Uterus (tissue), 4 donors: ENCODE data around the gene THOC1. TPM values are rescaled to one million over a fixed set of nuclear protein-coding genes. Genes with fewer than 3 reads are reported as not detected.

Source experiments
- DNase-seq, 2 donors: peaks; one replicate each; pipeline ENCODE4 v3.0.0-alpha.2; 2019 to 2020
- H3K27ac ChIP-seq, 2 donors: fragments of 200-600 bp; sonication (generic); 1 replicate in 1 of 2; 2 replicates in 1 of 2; pipeline ENCODE4 v1.5.1; 2016 to 2018
- H3K27me3 ChIP-seq, 2 donors: fragments of 200-600 bp; sonication (generic); one replicate each; pipeline ENCODE4 v1.5.1; 2018 to 2019; ENCODE audit warnings: control low read depth in 1 of 2
- H3K36me3 ChIP-seq, 2 donors: fragments of 200-600 bp; sonication (generic); one replicate each; pipeline ENCODE4 v1.5.1; 2019; ENCODE audit warnings: control low read depth in 1 of 2
- H3K4me1 ChIP-seq, 2 donors: fragments of 200-600 bp; sonication (generic); one replicate each; pipeline ENCODE4 v1.5.1; 2018 to 2019; ENCODE audit warnings: control low read depth in 1 of 2
- H3K4me3 ChIP-seq, 2 donors: fragments of 200-600 bp; sonication (generic); 1 replicate in 1 of 2; 2 replicates in 1 of 2; pipeline ENCODE4 v1.5.1; 2018 to 2019; ENCODE audit warnings: mild to moderate bottlenecking in 1 of 2
- H3K9me3 ChIP-seq, 2 donors: fragments of 200-600 bp; sonication (generic); one replicate each; pipeline ENCODE4 v1.5.1; 2019; ENCODE audit warnings: control low read depth in 1 of 2
- POLR2A ChIP-seq, 2 donors: fragments of 450-650 bp; IDR thresholded peaks; one replicate each; pipeline ENCODE4 v1.6.1; 2016; ENCODE audit warnings: antibody characterized with exemption in 2 of 2, mild to moderate bottlenecking in 1 of 2, moderate library complexity in 1 of 2
- intact Hi-C: fragments of 100-400 bp; cut with DNase I; formaldehyde crosslinking; loops from one replicate; pipeline ENCODE4 v1.15.1; 2023; ENCODE audit warnings: low total_unique reads
- total RNA-seq, 4 donors: library from RNA; depleted of rRNA in 3 of 4; stranded (reverse); fragments of >200 nt in 3 of 4; gene quantifications; one replicate each; pipeline versions ENCODE4 v1.1.0 to v1.2.4, GENCODE V29; 2014 to 2023
- TF ChIP-seq, protein P1 (sequence below), 4 experiments: fragments of 200-600 bp in 2 of 4; fragments of 450-650 bp in 2 of 4; sonication (generic) in 2 of 4; IDR thresholded peaks; one replicate each; pipeline ENCODE4 v1.5.1; 2016 to 2019; ENCODE audit warnings: antibody characterized with exemption in 4 of 4, mild to moderate bottlenecking in 2 of 4, moderate library complexity in 1 of 4
- donor health status: DM: yes; HTN: yes; CAD: no.

Gene THOC1
- total RNA-seq = 100 to 1,000 TPM in 2 of 4 donors, 10 to 100 TPM in 2; 58.2 to 245 (median 98.6) TPM

DNA sequence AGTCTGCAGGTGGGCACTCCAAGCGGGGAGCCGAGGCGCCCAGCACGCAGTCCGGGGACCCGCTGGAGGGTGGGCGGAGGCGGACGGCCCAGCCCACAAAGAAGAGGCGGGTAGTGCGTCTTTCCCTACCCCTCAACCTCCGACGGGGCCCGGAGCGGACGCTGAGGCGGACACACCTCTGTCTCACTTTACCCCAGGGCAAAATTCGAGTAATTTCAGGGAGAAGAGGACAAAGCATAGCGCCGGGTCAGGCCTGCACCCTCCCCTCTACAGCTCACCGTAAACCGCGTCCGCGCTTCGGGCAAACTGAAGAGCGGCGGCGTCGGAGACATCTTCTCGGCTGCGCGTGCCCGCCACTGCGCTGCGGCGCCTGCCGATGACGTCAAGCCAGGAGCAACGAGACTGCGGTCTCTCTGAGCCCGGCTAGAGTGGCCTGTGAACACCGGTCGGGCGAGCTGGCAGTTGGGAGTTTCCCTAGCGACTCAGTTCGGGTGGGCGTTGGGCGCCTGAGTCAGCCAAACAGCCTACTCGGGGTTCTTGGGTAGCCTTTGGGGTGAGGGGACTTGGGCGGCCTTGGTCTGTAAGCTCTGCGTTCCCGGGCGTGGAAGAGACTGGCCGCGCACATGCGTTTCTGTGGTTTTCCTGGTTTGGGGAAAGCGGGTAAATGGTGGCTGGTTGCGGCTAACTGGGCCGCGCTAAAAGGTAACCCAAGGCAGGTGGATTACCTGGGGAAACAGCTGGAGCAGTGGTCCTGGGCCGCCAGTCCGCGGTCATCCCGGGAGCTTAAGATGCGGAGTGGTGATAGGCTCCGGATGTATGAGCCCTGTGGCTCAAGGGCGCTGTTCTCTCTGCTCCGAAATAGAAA lies at the start of gene THOC1:
THOC1 (minus strand) TSS at position 360 of the 865 bp plus-strand sequence; CDS start at position 332, 28 bp downstream.
- Histone ChIP-seq H3K27me3 (no peaks in the 10 kb centered on the region), H3K36me3 (no peaks in the 10 kb centered on the region), H3K4me3 (peak within 1 kb of the TSS; percentile 90 to 91), H3K9me3 (no peaks in the 10 kb centered on the region), H3K27ac (peak within 1 kb of the TSS; percentile 78 to 87), H3K4me1 (no peaks in the 10 kb centered on the region)
- intact Hi-C loops = no loop called here
- peak; percentile 88 to 91 for DNase-seq
- TF ChIP-seq POLR2A (IDR thresholded peaks at IDR 0.05) = peak; percentile 52 to 77
- TF ChIP-seq, protein P1, sequence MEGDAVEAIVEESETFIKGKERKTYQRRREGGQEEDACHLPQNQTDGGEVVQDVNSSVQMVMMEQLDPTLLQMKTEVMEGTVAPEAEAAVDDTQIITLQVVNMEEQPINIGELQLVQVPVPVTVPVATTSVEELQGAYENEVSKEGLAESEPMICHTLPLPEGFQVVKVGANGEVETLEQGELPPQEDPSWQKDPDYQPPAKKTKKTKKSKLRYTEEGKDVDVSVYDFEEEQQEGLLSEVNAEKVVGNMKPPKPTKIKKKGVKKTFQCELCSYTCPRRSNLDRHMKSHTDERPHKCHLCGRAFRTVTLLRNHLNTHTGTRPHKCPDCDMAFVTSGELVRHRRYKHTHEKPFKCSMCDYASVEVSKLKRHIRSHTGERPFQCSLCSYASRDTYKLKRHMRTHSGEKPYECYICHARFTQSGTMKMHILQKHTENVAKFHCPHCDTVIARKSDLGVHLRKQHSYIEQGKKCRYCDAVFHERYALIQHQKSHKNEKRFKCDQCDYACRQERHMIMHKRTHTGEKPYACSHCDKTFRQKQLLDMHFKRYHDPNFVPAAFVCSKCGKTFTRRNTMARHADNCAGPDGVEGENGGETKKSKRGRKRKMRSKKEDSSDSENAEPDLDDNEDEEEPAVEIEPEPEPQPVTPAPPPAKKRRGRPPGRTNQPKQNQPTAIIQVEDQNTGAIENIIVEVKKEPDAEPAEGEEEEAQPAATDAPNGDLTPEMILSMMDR (IDR thresholded peaks at IDR 0.05) = no peak

- H3K4me3 ChIP-seq = no peak overlapping the region
- H3K4me1 ChIP-seq = no peaks in the 10 kb centered on the region
- H3K27ac ChIP-seq = no peak overlapping the region
- no peak for TF ChIP-seq POLR2A (IDR thresholded peaks at IDR 0.05)
- no peak for DNase-seq
- H3K27me3 ChIP-seq = no peaks in the 10 kb centered on the region
- H3K36me3 ChIP-seq = no peaks in the 10 kb centered on the region
- no peaks in the 10 kb centered on the region for H3K9me3 ChIP-seq
- intact Hi-C loops = no loop called here
Observed at GRCh38 chr18:317618-318017, 49.8 kb upstream of the THOC1 start.

DNA sequence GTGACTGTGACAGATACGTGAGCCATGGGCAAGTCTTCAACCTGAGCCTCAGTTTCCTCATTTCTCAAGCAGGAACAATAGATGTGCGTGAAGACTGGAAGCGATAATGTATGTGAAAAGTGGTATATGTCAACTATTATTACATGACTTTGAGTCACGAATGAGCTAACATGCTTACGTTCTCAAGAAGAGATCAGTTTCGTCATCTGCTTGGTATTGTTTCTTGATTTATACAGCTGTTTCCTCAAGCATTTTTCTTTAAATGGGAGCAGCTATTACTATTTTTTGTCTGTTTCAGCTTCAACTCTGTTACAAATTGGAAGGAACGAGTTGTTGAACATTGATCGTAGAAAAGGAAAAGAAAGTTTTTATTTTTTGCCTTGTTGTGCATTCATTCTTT lies 48.5 kb upstream of the THOC1 start:
- TF ChIP-seq, protein P1 (IDR thresholded peaks at IDR 0.05) = no peak
- no peak for TF ChIP-seq POLR2A (IDR thresholded peaks at IDR 0.05)
- no peaks in the 10 kb centered on the region for H3K4me1 ChIP-seq
- H3K27ac ChIP-seq = no peak overlapping the region
- intact Hi-C loops = no loop called here
- H3K36me3 ChIP-seq = no peaks in the 10 kb centered on the region
- no peak overlapping the region for H3K4me3 ChIP-seq
- H3K27me3 ChIP-seq = no peaks in the 10 kb centered on the region
- no peak for DNase-seq
- H3K9me3 ChIP-seq = no peaks in the 10 kb centered on the region

DNA sequence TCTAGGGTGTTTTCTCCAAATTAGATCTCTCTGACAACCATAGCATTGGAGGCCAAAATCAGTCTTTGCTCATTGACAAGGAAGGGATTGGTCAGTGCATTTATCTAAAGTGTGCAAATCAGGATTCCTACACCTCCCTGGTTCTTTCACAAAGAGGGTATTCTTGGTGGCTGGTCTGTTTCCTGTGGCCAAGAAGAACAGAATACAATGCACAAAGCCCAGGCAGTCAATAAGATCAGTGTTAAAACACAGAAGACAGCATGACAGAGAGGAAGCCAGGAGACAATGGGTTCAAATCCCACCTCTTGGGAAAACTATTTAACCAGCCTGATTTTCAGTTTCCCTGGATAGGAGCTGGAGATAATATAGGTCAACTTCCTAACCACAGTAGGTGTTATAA lies 46.1 kb upstream of the THOC1 start:
- no peak for DNase-seq
- Histone ChIP-seq H3K27me3 (no peaks in the 10 kb centered on the region), H3K27ac (no peak overlapping the region), H3K36me3 (no peaks in the 10 kb centered on the region), H3K4me3 (no peak overlapping the region), H3K4me1 (no peaks in the 10 kb centered on the region), H3K9me3 (no peaks in the 10 kb centered on the region)
- TF ChIP-seq, protein P1 (IDR thresholded peaks at IDR 0.05) = no peak
- no peak for TF ChIP-seq POLR2A (IDR thresholded peaks at IDR 0.05)
- intact Hi-C loops = no loop called here

- H3K4me1 ChIP-seq = no peaks in the 10 kb centered on the region
- no peak overlapping the region for H3K4me3 ChIP-seq
- no peak overlapping the region for H3K27ac ChIP-seq
- H3K9me3 ChIP-seq = no peaks in the 10 kb centered on the region
- TF ChIP-seq, protein P1 (IDR thresholded peaks at IDR 0.05) = no peak
- TF ChIP-seq POLR2A (IDR thresholded peaks at IDR 0.05) = no peak
- intact Hi-C loops = no loop called here
- DNase-seq = no peak
- no peaks in the 10 kb centered on the region for H3K27me3 ChIP-seq
- H3K36me3 ChIP-seq = no peaks in the 10 kb centered on the region
Observed at GRCh38 chr18:312415-312814, 44.6 kb upstream of the THOC1 start.
